B cell (primary cell): ENCODE data around the gene OR10G8. TPM values are rescaled to one million over a fixed set of nuclear protein-coding genes. Genes with fewer than 3 reads are reported as not detected.

Source experiments
- ATAC-seq: fragments of 200-7000 bp; cut with Tn5 transposase; one replicate; pipeline ENCODE4 v1.10.0; 2021; ENCODE audit warnings: low read depth, mild to moderate bottlenecking, moderate number of reproducible peaks, moderate library complexity
- CTCF ChIA-PET: fragments of 350-600 bp; sonication (Branson Sonifier 250); formaldehyde crosslinking; loops from one replicate; lab custom pipeline; 2021; ENCODE audit warnings: antibody characterized with exemption, inconsistent platforms; lab: Charles Lee
- POLR2A ChIA-PET: fragments of 350-600 bp; sonication (Branson Sonifier 250); formaldehyde crosslinking; loops from one replicate; lab custom pipeline; 2021; ENCODE audit warnings: antibody characterized with exemption; lab: Charles Lee
- DNase-seq: peaks from one replicate; pipeline ENCODE4 v3.0.0; 2013
- H2AFZ ChIP-seq: 2 replicates; pipeline ENCODE4 v1.6.1; 2012; ENCODE audit warnings: mild to moderate bottlenecking, low read depth, low read length; ENCODE audit not compliant: insufficient read depth, poor library complexity, severe bottlenecking
- H3K27ac ChIP-seq, 2 donors: 1 replicate in 1 of 2; 2 replicates in 1 of 2; pipeline ENCODE4 v1.5.1; 2012 to 2013; ENCODE audit warnings: low read length in 2 of 2, mild to moderate bottlenecking in 2 of 2, moderate library complexity in 1 of 2
- H3K27me3 ChIP-seq, 4 experiments: fragments of 200-600 bp in 1 of 4; sonication (generic) in 1 of 4; replicated peaks in 1 of 4; 1 replicate in 2 of 4; 2 replicates in 2 of 4; pipeline versions ENCODE4 v1.6.1 to v1.7.0; 2013 to 2016; ENCODE audit warnings: low read length in 3 of 4, mild to moderate bottlenecking in 2 of 4, mixed read lengths in 1 of 4, moderate library complexity in 1 of 4; ENCODE audit not compliant: insufficient read depth in 4 of 4, control insufficient read depth in 3 of 4; ENCODE audit errors: control extremely low read depth in 1 of 4
- H3K36me3 ChIP-seq, 2 experiments: replicated peaks in 1 of 2; 1 replicate in 1 of 2; 2 replicates in 1 of 2; pipeline versions ENCODE4 v1.6.1 to v1.7.1; 2013; ENCODE audit warnings: low read length in 1 of 2; ENCODE audit not compliant: insufficient read depth in 2 of 2, control insufficient read depth in 1 of 2; ENCODE audit errors: control extremely low read depth in 1 of 2, extremely low read depth in 1 of 2
- H3K4me1 ChIP-seq, 2 donors: fragments of 200-600 bp in 1 of 2; sonication (generic) in 1 of 2; 1 replicate in 1 of 2; 2 replicates in 1 of 2; pipeline versions ENCODE4 v1.5.1 to v1.6.1; 2013 to 2017; ENCODE audit warnings: low read length in 2 of 2; ENCODE audit not compliant: control insufficient read depth in 2 of 2, insufficient read depth in 2 of 2
- H3K4me2 ChIP-seq: replicated peaks from 2 replicates; pipeline ENCODE3; 2012; ENCODE audit warnings: mild to moderate bottlenecking, low read depth, low read length; ENCODE audit not compliant: poor library complexity, severe bottlenecking
- H3K4me3 ChIP-seq, 5 experiments: fragments of 200-600 bp in 1 of 5; sonication (generic) in 1 of 5; 1 replicate in 3 of 5; 2 replicates in 2 of 5; pipeline versions ENCODE4 v1.5.1 to v1.7.0; 2011 to 2016; ENCODE audit warnings: low read length in 4 of 5, mild to moderate bottlenecking in 4 of 5, low read depth in 2 of 5, control low read depth in 1 of 5, moderate library complexity in 1 of 5; ENCODE audit not compliant: insufficient read depth in 1 of 5; ENCODE audit errors: control extremely low read depth in 1 of 5, extremely low read depth in 1 of 5
- H3K79me2 ChIP-seq: fragments of 200-600 bp; sonication (generic); one replicate; pipeline ENCODE4 v1.6.0; 2016; ENCODE audit warnings: low read length; ENCODE audit not compliant: control insufficient read depth, insufficient read depth
- H3K9ac ChIP-seq: fragments of 200-600 bp; sonication (generic); 2 replicates; pipeline ENCODE4 v1.6.1; 2017; ENCODE audit warnings: mild to moderate bottlenecking, low read length, moderate library complexity
- H3K9me3 ChIP-seq, 3 donors: one replicate each; pipeline versions ENCODE4 v1.6.1 to v1.7.1; 2013; ENCODE audit warnings: low read length in 2 of 3; ENCODE audit not compliant: control insufficient read depth in 2 of 3, insufficient read depth in 1 of 3; ENCODE audit errors: control extremely low read depth in 1 of 3
- H4K20me1 ChIP-seq: 2 replicates; pipeline ENCODE4 v1.6.0; 2012; ENCODE audit warnings: mild to moderate bottlenecking, low read length; ENCODE audit not compliant: insufficient read depth, control insufficient read depth, poor library complexity, severe bottlenecking
- H3K27ac Mint-ChIP-seq: one replicate; pipeline ENCODE4 v1.8.0; 2021; ENCODE audit warnings: mixed read lengths
- H3K27me3 Mint-ChIP-seq: one replicate; pipeline ENCODE4 v1.8.0; 2021; ENCODE audit warnings: mixed read lengths
- H3K4me1 Mint-ChIP-seq: one replicate; pipeline ENCODE4 v1.8.0; 2021; ENCODE audit warnings: mixed read lengths
- H3K4me3 Mint-ChIP-seq: one replicate; pipeline ENCODE4 v1.8.0; 2021; ENCODE audit warnings: mixed read lengths
- H3K9me3 Mint-ChIP-seq: one replicate; pipeline ENCODE4 v1.8.0; 2022; ENCODE audit warnings: mixed read lengths; ENCODE audit not compliant: insufficient read depth
- EZH2 ChIP-seq: IDR thresholded peaks from 2 replicates; pipeline ENCODE4 v1.6.1; 2012; ENCODE audit warnings: borderline replicate concordance, low read depth, mild to moderate bottlenecking, moderate library complexity, low read length; ENCODE audit not compliant: insufficient read depth, poor library complexity, severe bottlenecking
- WGBS: methylation state at CpG from one replicate; pipeline ENCODE4 v1.1.5; 2013; ENCODE audit warnings: missing lambda C conversion rate; ENCODE audit not compliant: insufficient coverage; 5-methylcytosine and 5-hydroxymethylcytosine counted together
- intact Hi-C: fragments of 100-400 bp; cut with micrococcal nuclease; formaldehyde crosslinking; loops from one replicate; pipeline ENCODE4 v1.10.0; 2022
- polyA plus RNA-seq: library from polyadenylated mRNA; depleted of rRNA; stranded (reverse); fragments of >200 nt; gene quantifications from 2 replicates; pipeline ENCODE4 v1.2.3, GENCODE V29; 2012
- total RNA-seq, 2 donors: library from RNA; stranded (reverse); fragments of 120-200 nt in 1 of 2; gene quantifications; 1 replicate in 1 of 2; 2 replicates in 1 of 2; pipeline versions ENCODE4 v1.2.3 to v1.2.4, GENCODE V29; 2013 to 2022
- TF ChIP-seq, protein P1 (sequence below): fragments of 200-600 bp; IDR thresholded peaks from one replicate; pipeline ENCODE4 v1.8.0; 2022; ENCODE audit warnings: antibody characterized with exemption, mild to moderate bottlenecking

Gene OR10G8
- total and polyA plus RNA-seq, 2 donors (not counting 1 experiment from before 2014, with no cell fraction given) = not detected

DNA sequence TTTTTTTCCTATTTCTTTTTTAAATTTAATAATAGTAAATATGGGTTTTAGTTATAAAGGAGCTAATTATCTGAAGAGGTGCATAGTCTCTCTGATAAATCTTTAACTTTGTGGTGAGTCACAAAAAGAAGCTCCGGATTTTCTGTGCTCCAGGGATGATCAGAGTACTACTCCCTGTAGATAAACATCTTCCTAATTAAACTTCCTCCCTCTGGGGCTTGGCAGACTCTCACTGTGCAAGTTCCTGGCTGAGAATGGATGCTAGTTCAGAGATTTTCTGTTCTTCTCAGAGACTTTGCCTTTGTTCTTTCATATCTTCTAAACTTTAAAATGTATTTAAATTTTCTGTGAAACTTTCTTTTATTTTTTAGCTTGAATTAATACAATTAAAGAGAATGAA is 14.7 kb downstream of the OR10G8 start, which contains the start of gene OR10G7:
Gene OR10G7, minus strand, starts transcription at position 72 of the 400 bp plus-strand sequence. CDS start 2,324 bp downstream, outside the sequence.
- H2AFZ ChIP-seq = no peak within 1 kb of the TSS
- H3K4me1 Mint-ChIP-seq = no peaks in the 10 kb centered on the region
- H3K4me3 ChIP-seq = no peak within 1 kb of the TSS
- no peaks in the 10 kb centered on the region for H3K4me1 ChIP-seq
- ChIA-PET CTCF (no interaction called here), POLR2A (no interaction called here)
- intact Hi-C loops = no loop called here
- H3K36me3 ChIP-seq = no peaks in the 10 kb centered on the region
- peaks cover 5% of the 10 kb centered on the region for H3K27me3 Mint-ChIP-seq
- H3K27ac Mint-ChIP-seq = no peak within 1 kb of the TSS
- no peaks in the 10 kb centered on the region for H3K79me2 ChIP-seq
- no peak within 1 kb of the TSS for H3K4me3 Mint-ChIP-seq
- H3K9me3 ChIP-seq = peaks cover 0 to 1% (median 0%) of the 10 kb centered on the region in 3 donors
- peaks cover 0 to 1% (median 0%) of the 10 kb centered on the region in 4 experiments for H3K27me3 ChIP-seq
- H3K4me2 ChIP-seq = no peak within 1 kb of the TSS
- H4K20me1 ChIP-seq = no peaks in the 10 kb centered on the region
- no peak within 1 kb of the TSS for H3K27ac ChIP-seq
- ATAC-seq (no peak), DNase-seq (no peak)
- H3K9me3 Mint-ChIP-seq = no peaks in the 10 kb centered on the region
- no peak within 1 kb of the TSS for H3K9ac ChIP-seq
- no CpG with 5 or more reads among the region's 1 CpG for WGBS
- no peak for TF ChIP-seq EZH2
- TF ChIP-seq, protein P1, sequence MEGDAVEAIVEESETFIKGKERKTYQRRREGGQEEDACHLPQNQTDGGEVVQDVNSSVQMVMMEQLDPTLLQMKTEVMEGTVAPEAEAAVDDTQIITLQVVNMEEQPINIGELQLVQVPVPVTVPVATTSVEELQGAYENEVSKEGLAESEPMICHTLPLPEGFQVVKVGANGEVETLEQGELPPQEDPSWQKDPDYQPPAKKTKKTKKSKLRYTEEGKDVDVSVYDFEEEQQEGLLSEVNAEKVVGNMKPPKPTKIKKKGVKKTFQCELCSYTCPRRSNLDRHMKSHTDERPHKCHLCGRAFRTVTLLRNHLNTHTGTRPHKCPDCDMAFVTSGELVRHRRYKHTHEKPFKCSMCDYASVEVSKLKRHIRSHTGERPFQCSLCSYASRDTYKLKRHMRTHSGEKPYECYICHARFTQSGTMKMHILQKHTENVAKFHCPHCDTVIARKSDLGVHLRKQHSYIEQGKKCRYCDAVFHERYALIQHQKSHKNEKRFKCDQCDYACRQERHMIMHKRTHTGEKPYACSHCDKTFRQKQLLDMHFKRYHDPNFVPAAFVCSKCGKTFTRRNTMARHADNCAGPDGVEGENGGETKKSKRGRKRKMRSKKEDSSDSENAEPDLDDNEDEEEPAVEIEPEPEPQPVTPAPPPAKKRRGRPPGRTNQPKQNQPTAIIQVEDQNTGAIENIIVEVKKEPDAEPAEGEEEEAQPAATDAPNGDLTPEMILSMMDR = no peak

DNA sequence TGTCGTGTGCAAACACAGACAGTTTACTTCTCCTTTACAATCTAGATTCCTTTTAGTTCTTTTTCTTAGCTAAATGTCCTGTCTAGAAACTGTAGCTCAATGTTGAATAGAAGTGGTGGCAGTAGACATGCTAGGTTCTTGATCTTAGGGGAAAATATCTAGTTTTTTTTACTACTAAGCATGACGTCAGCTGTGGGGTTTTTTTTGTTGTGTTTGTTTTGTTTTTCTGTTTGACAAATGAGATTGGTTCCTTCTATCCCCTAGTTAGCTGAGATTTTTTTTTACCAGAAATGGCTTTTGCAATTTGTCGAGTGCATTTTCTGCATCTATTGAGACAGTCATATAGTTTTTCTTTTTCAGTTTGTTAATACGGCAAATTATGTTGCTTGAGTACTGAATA is 16.8 kb downstream of the OR10G8 start:
- ATAC-seq (no peak), DNase-seq (no peak)
- Histone ChIP-seq H3K27me3 (peaks cover 0 to 2% (median 0%) of the 10 kb centered on the region in 4 experiments), H3K79me2 (no peaks in the 10 kb centered on the region), H4K20me1 (no peaks in the 10 kb centered on the region), H3K27ac (no peak overlapping the region), H3K9me3 (peaks cover 0 to 1% (median 0%) of the 10 kb centered on the region in 3 donors), H3K4me2 (no peak overlapping the region), H2AFZ (no peak overlapping the region), H3K36me3 (no peaks in the 10 kb centered on the region), H3K9ac (no peak overlapping the region), H3K4me1 (no peaks in the 10 kb centered on the region), H3K4me3 (no peak overlapping the region)
- Mint-ChIP-seq H3K27ac (no peak overlapping the region), H3K4me1 (no peaks in the 10 kb centered on the region), H3K27me3 (peaks cover 3% of the 10 kb centered on the region), H3K4me3 (no peak overlapping the region), H3K9me3 (no peaks in the 10 kb centered on the region)
- WGBS = no CpG with 5 or more reads among the region's 4 CpGs
- CTCF ChIA-PET = no interaction called here
- POLR2A ChIA-PET = no interaction called here
- TF ChIP-seq, protein P1 = no peak
- TF ChIP-seq EZH2 = no peak
- intact Hi-C loops = no loop called here
